ENCODE measurements around the gene SEMA5A.

Gene SEMA5A

DNA sequence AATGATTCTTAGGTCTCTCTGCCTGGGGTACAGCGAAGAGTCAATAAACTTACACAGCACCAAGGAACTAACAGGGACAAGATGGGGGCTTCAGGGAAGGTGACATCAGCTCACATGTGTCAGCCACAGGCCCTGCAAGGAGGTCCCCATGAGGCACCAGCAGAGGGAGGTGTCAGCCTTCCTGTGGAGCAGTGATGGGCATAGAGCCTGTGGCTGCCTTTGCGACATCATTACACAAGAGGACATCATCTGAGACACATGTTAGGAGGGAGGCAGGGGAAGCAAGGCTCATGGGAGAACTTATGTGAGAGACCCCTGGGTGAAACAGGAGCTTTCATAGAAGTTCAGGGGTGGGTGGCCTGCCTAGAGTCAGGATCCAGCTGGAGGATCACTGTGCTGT is 389.6 kb downstream of the SEMA5A start:
- DNase-seq, result no peak

DNA sequence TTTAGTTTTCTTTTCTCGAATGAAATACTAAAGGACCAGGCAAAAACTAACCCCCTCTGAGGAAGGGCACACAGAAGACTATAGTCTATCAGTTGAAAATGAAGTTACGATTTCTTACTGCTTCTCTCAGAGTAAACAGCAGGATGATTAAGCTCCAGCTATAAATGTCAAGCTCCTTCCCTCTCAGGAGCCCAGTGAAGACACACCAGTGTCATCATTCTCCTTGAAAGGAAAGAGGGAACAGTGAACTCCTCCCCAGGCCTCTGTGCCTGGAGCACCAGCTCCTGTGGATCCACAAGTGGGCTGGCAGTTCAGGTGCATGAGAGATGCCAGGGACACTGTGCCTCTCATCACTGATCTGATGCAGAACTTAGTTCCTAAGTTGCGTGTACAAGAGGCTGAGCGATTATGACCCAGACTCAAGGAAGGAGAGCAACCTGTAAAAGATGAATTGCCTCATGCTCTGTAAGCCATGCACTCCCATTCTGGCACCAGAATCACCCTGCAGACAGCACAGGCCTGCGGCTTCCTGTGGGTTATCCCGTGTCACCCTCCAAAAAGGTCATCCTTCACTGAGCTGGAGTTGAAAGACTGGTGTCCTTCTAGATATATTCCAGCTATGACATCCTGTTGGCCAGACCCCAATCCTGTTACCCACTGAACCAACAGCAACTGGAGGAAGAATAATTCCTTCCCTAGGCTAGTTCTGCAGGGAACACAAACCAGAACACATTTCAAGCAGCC is 394.0 kb downstream of the SEMA5A start:
- peak; percentile 3 for DNase-seq

GRCh38 chr5:9149988-9150387 is 395.9 kb downstream of the SEMA5A start:
- peak; percentile 2 for DNase-seq

DNA sequence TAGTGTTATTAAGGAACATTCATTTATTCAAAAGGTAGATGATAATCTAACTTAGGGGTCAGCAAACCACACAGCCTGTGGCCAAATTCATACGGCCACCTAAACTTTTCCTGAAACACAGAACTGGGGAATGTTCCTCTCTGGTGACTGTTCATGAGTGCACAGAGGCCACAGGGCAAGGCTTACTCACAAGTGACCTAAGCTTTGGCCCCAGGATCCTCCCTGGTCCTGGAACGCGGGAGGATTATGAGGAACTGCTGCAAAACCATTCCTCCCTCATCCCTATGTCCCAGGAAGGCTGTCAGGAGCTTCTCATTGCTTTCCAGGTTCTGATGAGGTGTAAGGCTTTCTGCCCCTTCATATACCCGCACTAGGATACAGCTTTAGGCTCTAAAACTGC is 397.6 kb downstream of the SEMA5A start:
- no peak for DNase-seq

GRCh38 chr5:9140711-9141110 is 405.2 kb downstream of the SEMA5A start:
- no peak for DNase-seq

DNA sequence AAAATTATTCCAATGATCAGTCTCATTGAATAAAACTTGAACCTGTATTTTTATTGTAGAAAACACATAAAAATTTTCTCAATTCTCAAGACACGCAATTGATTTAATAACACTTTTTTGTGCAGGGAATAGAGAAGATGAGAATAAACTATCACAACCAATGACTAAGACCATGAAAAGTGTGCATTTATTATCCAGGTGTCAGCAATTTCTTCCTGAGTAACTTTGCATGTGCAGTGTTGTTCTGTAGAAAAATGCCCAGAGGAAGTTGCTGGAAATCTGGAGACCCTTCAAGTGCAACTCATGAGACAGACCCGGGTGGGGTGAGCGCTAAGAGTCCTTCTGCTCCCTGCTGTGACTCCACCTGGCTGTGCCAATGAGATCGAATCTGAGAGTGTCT is 405.7 kb downstream of the SEMA5A start:
- DNase-seq, result no peak

- DNase-seq, result no peak
These were observed 406.5 kb downstream of the SEMA5A start for GRCh38 chr5:9139344-9139743.

DNA sequence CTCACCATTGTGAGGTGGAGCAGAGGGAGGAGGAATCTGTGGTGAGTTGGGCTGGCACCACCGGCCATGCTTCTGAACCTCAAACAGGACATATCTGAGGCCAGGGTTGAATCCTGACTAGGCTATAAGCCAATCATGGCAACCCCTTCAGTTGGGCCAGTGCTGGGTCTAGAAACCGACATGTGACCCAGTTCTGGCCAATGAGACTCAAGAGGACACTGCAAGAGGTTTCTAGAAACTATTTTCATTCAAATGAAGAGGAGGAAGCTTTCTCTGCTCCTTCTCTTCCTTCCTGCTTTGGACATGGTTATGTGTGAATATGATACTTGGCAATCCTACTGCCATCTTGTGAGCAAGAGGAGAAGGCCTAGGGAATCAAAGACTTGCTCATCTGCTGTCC is 417.7 kb downstream of the SEMA5A start:
- no peak for DNase-seq

- no peak for DNase-seq
These were observed 419.4 kb downstream of the SEMA5A start for GRCh38 chr5:9126490-9126889.

DNA sequence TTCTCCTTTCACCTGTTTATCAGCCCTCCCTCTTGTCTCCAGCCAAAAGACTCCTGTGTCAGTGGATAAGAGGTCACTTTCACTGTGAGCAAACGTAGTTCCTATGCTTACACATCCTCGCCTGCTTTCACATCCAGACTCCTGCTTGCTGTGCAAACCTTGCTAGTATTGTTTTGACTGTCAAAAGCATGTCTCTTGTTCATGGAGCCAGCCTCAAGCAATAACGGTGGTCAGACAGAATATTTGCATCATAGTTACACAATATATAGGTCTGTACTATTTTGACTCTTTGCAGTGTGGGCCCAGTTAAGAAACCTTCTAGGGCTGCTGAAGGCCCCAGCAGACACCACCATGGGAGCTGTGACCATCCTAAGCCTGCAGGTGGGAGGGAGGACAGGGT is 420.0 kb downstream of the SEMA5A start:
- DNase-seq, result no peak

DNA sequence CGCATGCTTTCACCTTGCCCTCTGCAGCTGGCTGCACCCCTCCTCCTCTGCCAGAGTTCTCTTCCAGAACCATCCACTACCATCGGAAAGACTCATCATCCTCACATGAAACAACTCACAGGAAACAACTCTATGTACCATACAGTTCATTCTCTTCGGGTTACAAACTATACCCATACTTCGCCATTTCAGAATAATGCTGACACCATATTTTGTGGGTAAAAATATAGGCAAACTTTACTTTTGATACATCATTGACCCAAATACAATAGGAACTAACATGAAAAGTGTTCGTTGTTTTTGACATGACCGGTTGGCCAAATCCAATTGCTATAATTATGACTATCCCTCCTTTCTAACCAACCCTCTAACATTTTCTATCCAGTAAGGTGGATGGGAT is 421.0 kb downstream of the SEMA5A start:
- no peak for DNase-seq

DNA sequence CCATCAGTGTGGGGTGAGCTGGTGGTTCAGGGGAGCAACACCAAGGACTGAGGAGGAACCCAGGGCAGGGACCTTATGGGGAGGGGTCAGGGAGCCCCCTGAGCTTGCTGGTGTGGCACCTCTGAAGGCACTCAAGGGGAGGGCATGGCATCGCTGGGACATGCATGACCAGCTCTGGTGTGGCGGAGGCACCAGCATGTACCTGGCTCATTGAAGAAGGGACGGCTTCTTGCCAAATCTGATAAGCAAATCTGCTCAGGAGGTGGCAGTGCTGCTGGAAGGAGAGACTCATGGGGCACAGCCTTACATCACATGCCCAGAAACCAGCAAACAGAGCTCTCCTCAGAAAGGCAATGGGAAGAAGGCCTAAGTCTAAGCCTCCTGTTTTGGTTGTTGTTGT is 421.8 kb downstream of the SEMA5A start:
- DNase-seq, result no peak

GRCh38 chr5:9122528-9122927 is 423.3 kb downstream of the SEMA5A start:
- DNase-seq, result no peak

DNA sequence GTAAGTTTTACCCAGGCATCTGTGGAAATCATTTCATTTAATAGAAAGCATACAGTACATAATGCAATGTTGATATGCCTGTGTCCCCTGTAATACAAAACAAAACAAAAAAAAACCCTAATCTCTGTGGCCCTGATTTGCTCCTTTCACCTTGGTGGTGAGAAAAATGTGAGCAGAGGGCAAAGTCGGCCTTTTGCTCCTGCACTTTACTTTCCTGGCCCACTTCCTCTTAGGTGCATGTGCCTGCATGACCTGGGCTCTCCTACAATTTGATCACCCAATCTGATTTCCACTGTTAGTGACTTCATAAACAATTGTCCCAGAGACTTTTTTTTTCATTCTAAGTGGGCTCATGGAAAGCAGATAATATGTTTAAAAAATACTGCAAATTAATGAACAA is 424.3 kb downstream of the SEMA5A start:
- DNase-seq, result no peak

- DNase-seq, result no peak
These were observed 427.0 kb downstream of the SEMA5A start for GRCh38 chr5:9118852-9119251.

- no peak for DNase-seq
These were observed 430.8 kb downstream of the SEMA5A start for GRCh38 chr5:9115093-9115492.

- peak; percentile 10 for DNase-seq
These were observed 433.2 kb downstream of the SEMA5A start for GRCh38 chr5:9112520-9113291.

- DNase-seq, result no peak
These were observed 437.7 kb downstream of the SEMA5A start for GRCh38 chr5:9108162-9108561.

GRCh38 chr5:9105851-9106250 is 440.0 kb downstream of the SEMA5A start:
- DNase-seq, result no peak

GRCh38 chr5:9104571-9105339 is 441.1 kb downstream of the SEMA5A start:
- no peak for DNase-seq

DNA sequence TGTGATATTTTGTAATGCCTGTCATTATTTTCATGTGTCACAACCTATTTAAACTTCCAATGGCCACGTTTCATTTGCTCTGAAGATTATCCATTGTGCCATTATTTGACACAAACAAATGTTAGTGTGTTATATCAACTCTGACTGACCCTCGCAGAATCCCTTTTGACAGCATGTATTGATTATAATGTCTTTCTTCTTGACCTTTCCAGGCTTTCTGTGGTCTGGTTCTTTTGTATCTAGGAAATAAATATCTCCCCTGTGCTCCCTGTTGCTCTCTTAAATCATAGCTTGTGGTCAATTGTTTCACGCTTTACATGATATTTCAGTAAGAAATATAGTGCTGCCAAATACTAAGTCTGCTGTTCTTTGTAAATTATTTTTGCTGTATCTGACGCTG is 442.6 kb downstream of the SEMA5A start:
- no peak for DNase-seq

DNA sequence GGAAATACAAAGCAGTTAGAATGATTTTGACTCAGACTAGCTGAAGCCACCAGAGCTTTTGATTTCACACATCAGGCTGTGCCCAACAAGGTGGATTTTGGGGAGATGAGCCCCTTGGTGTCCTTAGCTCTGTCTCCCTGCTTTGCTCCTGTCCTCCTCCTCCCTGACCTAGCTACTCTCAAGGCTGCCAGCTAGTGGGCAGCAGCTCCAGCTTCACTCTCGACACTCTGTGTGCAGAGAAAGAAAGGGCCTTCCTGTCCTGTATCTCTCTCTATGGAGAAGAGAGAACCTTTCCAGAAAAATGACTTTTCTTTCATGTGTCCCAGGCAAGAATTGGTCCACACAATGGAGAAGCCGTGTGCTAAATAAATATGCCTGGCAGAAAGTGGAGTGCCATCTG is 446.2 kb downstream of the SEMA5A start:
- DNase-seq, result no peak

GRCh38 chr5:9098990-9099389 is 446.9 kb downstream of the SEMA5A start:
- DNase-seq, result no peak

GRCh38 chr5:9094582-9094981 is 451.3 kb downstream of the SEMA5A start:
- no peak for DNase-seq

Measured in DMS79 treated with DMSO at 0.1 percent for 48 hours (cell line).